ENCODE measurements around the gene DNAJA3.

- TF ChIP-seq CTCF (IDR thresholded peaks at IDR 0.05; ENCODE audit: insufficient read depth, low read depth, low read length) (no peak), EZH2 (IDR thresholded peaks at IDR 0.05; ENCODE audit: insufficient read depth, low read length) (no peak)
Measured at GRCh38 chr16:4416200-4417032, 9.3 kb upstream of the DNAJA3 start, which contains the start of gene CORO7.
